ENCODE results near the gene FAM222B.
"Not testable (repeated sequence)": the region's sequence is repeated elsewhere in the genome, so short reads cannot be mapped to it uniquely, and the experiment has no call there.

The FAM222B gene

GRCh38 chr17:28744104-28744971, 98.3 kb downstream of the FAM222B start:
- peak; percentile 71 to 79 for DNase-seq

GRCh38 chr17:28743243-28744103, 99.1 kb downstream of the FAM222B start, which contains the start of gene TRAF4:
TSS of gene TRAF4 (plus strand) at chr17:28744011. CDS start at chr17:28744113, 102 bp downstream.
- DNase-seq = peak; percentile 78 to 80

GRCh38 chr17:28741358-28742349, 100.9 kb downstream of the FAM222B start:
- peak in 1 of 2 donors; percentile 60 for DNase-seq

- no peak for DNase-seq
Measured at GRCh38 chr17:28740406-28741357, 101.9 kb downstream of the FAM222B start.

- DNase-seq = peak; percentile 69 to 87
Measured at GRCh38 chr17:28738680-28739384, 103.8 kb downstream of the FAM222B start.

GRCh38 chr17:28737770-28738679, 104.6 kb downstream of the FAM222B start:
- peak in 1 of 2 donors; percentile 83 for DNase-seq

- DNase-seq = no peak
Measured at GRCh38 chr17:28737316-28737715, 105.3 kb downstream of the FAM222B start.

- not testable (repeated sequence) for DNase-seq
Measured at GRCh38 chr17:28735913-28736769, 106.4 kb downstream of the FAM222B start.

- no peak for DNase-seq
Measured at GRCh38 chr17:28735242-28735722, 107.3 kb downstream of the FAM222B start.

GRCh38 chr17:28734712-28735241, 107.8 kb downstream of the FAM222B start:
- no peak for DNase-seq

GRCh38 chr17:28733346-28733745, 109.2 kb downstream of the FAM222B start:
- no peak for DNase-seq

- DNase-seq = no peak
Measured at GRCh38 chr17:28729950-28730330, 112.7 kb downstream of the FAM222B start.

GRCh38 chr17:28728364-28729200, 114.0 kb downstream of the FAM222B start, which contains the start of gene NEK8:
TSS of gene NEK8 (plus strand) at chr17:28728788. CDS start at chr17:28728814, 26 bp downstream.
- peak; percentile 96 to 97 for DNase-seq

GRCh38 chr17:28726627-28727491, 115.7 kb downstream of the FAM222B start:
- DNase-seq = peak; percentile 91 to 92

GRCh38 chr17:28726226-28726626, 116.4 kb downstream of the FAM222B start, which contains the start of gene TLCD1:
TSS of gene TLCD1 (minus strand) at chr17:28726233. CDS start at chr17:28726097, 136 bp downstream.
- peak; percentile 58 to 75 for DNase-seq

Measured in CD4-positive, alpha-beta T cell treated with Interleukin-4 for 1 hour (primary cell).